Adipose tissue (tissue), 3 donors: ENCODE results near the gene DOK7. TPM values are rescaled to one million over a fixed set of nuclear protein-coding genes. Genes with fewer than 3 reads are reported as not detected.

Source experiments
- H3K27ac ChIP-seq: one replicate; pipeline ENCODE4 v1.5.1; 2013; ENCODE audit warnings: low read depth, low read length
- WGBS, 3 donors: extraction: QIAGEN DNeasy Blood & Tissue Kit; methylation state at CpG; one replicate each; pipeline ENCODE4 v1.1.7; 2013; 5-methylcytosine and 5-hydroxymethylcytosine counted together
- polyA plus RNA-seq, 3 donors: library from polyadenylated mRNA; stranded (reverse); fragments of 200-250 nt; gene quantifications; one replicate each; pipeline ENCODE4 v1.2.3, GENCODE V29; 2013
- donor health status: healthy with polysubstance abuse.
- donor health status: Bipolar disorder and iron deficiency.
- donor health status: healthy.

Gene DOK7
- polyA plus RNA-seq, 3 donors: 0.11 to 2.1 (median 0.18) TPM

DNA sequence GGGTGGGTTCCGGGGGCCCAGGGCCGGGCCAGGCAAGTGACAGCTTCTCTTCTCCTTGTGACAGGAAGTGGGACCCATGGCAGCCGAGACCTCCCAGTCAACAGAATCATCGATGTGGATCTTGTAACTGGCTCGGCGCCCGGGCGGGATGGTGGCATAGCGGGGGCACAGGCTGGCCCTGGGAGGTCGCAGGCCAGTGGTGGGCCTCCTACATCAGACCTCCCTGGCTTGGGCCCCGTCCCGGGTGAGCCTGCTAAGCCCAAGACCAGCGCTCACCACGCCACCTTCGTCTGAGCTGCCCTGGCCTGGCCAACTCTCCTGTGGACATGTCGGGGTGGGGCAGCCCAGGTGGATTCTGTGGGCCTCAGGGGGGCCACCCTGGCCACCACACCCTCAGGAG, 23.7 kb upstream of the DOK7 start:
- WGBS, 3 donors: 81 to 91% (median 83%) methylated on average over 15 to 16 of the region's 16 CpGs
- H3K27ac ChIP-seq: no peak overlapping the region

DNA sequence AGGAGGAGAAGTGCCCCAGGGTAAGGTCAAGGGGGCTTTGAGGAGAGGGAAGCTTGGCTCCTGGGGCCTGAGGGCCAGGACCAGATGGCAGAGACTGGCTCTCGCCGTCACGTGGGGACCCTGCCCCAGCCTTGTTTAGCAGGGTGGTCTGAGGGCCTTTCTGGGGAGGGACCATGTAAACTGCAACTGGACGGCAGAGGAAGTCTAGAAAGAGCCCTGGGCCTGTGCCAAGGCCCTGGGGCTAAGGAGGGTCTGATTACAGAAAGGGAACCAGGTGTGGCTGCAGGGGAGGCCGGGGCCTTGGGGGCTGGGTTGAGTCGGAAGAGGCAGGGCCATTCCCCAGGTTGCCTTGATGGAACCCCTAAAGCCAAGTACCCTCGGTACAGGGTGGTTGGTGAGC, 23.1 kb upstream of the DOK7 start:
- H3K27ac ChIP-seq: no peak overlapping the region
- 56 to 82% (median 66%) methylated on average over 7 of the region's 7 CpGs for WGBS, 3 donors

DNA sequence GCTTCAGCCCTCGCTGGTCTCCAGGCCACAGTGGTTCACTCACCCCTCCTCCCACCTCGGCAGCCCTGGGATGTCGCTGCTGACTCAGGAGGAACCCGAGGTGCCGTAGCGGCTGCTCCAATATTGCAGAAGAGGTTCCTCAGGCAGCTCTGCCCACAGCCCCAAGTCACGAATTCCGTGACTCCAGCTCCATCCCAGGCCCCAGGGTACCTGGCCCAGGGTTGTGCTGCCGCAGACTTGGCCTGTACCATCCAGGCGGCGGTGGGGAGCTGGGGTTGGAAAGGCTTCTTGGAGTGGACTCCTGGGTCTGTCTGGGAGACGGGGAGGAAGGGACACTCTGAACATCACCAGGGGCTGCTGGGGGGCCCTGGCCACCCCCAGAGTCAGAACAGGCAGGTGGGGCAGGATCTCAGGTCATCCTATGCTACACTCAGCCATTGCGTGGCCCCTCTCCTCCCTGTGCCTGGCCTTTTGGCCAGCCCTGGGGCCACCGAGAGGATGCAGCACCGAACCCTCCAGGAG, 22.1 kb upstream of the DOK7 start:
- H3K27ac ChIP-seq: no peak overlapping the region
- 53 to 83% (median 59%) methylated on average over 15 of the region's 15 CpGs for WGBS, 3 donors

DNA sequence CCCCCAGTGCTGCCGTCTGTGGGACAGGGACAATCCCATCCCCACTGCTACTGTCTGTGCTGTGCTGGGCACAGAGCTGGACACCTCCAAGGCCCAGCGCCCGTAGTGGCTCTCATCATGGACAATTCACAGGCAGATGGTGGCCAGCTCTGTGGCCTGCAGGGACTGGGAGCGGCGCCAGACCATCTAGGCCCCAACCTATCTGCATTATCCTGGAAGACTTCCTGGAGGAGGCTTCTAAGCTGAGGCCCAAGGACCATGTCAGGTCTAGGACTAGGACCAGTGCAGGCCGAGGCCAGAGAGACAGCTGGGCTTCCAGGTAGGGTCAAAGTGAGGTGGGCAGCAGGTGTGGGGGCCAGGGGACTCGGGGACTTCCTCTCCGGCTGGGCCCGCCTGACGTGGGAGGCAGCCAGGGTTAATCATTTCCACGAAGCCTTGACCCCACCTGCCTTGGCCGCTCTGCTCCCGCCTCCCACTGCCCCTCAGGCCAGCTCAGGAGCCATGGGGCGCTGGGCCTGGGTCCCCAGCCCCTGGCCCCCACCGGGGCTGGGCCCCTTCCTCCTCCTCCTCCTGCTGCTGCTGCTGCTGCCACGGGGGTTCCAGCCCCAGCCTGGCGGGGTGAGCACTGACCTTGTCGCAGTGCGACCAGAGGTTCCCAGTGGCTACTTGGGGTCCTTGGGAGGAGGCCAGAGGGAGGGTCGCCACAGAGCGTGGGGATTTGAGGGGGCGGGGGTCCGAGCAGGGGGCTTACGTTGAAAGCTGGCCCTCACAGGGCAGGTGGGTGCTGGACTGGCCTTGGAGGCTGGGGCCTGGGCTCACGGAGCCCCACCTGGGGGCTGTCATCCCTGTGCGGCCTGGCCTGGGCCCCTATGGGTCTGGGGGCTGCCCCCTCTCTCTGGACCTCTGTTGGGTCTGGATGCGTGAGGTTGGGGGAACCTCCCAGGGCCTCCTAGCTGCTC, 21.3 kb upstream of the DOK7 start, which contains the start of gene HGFAC:
TSS of gene HGFAC (plus strand) at position 468 of the 959 bp plus-strand sequence. CDS start at position 502, 34 bp downstream.
- 80 to 88% (median 83%) methylated on average over 26 to 27 of the region's 27 CpGs for WGBS, 3 donors
- H3K27ac ChIP-seq: no peak within 1 kb of the TSS

DNA sequence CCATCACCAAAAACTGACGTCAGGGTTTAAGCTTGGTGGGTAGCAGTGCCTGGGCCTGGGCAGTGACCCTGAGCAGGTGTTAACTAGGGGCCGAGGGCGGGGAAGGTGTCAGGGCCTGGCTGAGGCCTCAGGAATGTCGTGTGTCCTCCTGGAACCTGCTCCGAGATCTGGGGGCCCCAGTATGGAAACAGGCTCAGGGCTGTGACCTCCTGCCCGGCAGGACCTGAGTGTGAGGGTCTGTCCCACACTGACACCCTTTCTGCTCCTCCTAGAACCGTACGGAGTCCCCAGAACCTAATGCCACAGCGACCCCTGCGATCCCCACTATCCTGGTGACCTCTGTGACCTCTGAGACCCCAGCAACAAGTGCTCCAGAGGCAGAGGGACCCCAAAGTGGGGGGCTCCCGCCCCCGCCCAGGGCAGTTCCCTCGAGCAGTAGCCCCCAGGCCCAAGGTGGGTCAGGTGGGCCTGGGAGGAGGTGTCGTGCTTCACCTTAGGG, 20.6 kb upstream of the DOK7 start:
- no peak overlapping the region for H3K27ac ChIP-seq
- WGBS, 3 donors: 74 to 82% (median 80%) methylated on average over 14 of the region's 14 CpGs

DNA sequence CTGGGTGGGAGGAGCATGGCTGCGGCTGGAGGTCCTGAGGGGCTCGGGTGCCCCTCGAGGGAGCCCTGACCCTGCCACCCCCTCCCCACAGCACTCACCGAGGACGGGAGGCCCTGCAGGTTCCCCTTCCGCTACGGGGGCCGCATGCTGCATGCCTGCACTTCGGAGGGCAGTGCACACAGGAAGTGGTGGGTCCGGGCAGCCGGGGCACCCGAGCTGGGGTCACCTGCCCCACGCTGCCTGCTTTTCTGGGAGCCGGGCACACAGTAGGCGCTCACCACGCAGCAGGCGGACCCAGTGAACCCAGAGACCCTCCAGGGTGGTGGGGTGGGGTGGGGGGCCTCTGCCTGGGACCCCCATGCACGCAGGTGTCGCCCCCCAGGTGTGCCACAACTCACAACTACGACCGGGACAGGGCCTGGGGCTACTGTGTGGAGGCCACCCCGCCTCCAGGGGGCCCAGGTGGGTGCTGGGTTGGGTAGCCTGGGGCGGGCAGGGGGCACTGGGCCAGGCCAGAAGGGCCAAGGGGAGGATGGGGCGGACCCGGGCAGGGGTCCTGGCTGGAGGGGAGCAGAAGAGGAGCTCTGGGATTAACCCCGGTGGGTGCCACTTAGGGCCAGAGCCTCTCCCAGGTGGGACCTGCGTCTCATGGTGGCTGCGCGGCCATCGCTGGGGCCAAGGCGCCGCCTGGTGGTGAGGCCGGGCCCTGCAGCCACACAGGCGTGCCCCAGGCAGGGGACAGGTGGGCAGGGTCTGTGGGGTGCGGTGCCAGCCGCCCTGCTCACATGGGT, 20.0 kb upstream of the DOK7 start:
- 37 to 46% (median 39%) methylated on average over 34 to 36 of the region's 36 CpGs for WGBS, 3 donors
- no peak overlapping the region for H3K27ac ChIP-seq

DNA sequence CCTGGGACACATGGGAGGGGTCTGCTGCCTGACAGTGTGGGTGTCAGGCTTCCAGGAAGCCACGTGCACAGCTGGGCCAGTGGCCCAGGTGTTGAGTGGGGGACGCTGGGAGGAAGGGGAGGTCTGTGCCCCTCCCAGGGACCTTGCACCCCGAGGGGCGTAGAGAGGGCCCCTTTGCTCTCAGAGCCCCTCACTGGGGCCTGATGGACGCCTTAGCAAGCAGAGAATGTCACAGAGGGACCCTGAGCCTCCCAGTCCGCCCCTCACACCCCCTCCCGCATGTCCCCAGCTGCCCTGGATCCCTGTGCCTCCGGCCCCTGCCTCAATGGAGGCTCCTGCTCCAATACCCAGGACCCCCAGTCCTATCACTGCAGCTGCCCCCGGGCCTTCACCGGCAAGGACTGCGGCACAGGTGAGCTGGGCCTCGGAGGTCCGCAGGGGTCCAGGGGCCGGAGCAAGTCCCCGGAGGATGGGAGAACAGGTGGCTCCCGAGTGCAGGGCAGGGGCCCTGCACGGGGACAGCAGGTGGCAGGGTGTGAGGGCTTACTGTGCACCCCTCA, 19.3 kb upstream of the DOK7 start:
- WGBS, 3 donors: 62 to 70% (median 67%) methylated on average over 16 to 17 of the region's 17 CpGs
- H3K27ac ChIP-seq: no peak overlapping the region

DNA sequence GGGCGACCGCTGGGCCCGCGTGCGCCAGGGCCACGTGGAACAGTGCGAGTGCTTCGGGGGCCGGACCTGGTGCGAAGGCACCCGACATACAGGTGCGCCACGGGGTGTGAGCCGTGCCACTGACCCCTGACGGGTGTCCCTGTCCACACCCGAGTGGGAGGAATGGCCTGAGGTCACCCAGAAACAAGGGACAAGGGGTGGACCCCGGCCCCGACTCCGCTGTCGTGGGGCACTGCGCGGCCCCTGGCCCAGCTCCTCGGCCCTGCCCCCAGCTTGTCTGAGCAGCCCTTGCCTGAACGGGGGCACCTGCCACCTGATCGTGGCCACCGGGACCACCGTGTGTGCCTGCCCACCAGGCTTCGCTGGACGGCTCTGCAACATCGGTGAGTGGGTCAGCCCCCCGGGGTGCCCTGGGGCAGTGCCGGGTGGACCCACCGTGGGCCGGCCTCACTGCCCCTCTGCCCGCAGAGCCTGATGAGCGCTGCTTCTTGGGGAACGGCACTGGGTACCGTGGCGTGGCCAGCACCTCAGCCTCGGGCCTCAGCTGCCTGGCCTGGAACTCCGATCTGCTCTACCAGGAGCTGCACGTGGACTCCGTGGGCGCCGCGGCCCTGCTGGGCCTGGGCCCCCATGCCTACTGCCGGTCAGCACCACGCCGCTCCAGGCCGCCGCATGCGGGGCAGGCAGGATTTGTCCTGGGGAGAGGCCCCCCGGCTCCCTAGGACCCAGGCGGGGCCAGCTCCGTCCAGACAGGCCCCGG, 18.6 kb upstream of the DOK7 start:
- 89 to 92% (median 90%) methylated on average over 51 to 55 of the region's 56 CpGs for WGBS, 3 donors
- H3K27ac ChIP-seq: no peak overlapping the region

DNA sequence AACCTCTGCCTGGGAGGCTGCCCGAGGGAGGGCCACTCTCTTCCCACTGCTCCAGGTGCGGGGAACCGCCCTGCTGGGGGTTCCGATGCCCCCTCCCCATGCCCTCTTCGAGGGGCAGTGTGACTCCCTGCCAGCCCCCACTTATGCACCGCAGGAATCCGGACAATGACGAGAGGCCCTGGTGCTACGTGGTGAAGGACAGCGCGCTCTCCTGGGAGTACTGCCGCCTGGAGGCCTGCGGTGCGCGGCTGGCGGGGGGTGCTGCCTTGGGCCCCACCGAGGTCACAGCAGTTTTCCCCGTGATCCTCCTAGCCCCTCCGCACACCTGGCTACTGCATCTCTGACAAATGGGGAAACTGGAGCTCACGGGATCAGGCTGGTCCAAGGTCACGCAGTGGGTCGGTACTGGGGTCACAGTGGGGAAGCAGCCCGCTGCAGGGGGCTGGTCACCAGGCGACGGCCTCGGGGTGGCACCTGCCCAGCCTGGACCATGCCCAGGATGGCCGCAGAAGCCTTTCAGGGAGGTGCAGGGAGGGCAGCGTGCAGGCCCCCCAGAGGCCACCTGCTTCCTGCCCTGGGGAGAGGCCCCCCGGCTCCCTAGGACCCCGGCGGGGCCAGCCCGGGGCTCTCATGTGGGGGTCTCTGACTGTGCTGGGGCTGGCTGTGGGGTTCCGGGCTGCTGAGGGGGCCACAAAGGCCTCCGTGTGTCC, 17.8 kb upstream of the DOK7 start:
- H3K27ac ChIP-seq: no peak overlapping the region
- WGBS, 3 donors: 81 to 89% (median 82%) methylated on average over 33 to 34 of the region's 34 CpGs

DNA sequence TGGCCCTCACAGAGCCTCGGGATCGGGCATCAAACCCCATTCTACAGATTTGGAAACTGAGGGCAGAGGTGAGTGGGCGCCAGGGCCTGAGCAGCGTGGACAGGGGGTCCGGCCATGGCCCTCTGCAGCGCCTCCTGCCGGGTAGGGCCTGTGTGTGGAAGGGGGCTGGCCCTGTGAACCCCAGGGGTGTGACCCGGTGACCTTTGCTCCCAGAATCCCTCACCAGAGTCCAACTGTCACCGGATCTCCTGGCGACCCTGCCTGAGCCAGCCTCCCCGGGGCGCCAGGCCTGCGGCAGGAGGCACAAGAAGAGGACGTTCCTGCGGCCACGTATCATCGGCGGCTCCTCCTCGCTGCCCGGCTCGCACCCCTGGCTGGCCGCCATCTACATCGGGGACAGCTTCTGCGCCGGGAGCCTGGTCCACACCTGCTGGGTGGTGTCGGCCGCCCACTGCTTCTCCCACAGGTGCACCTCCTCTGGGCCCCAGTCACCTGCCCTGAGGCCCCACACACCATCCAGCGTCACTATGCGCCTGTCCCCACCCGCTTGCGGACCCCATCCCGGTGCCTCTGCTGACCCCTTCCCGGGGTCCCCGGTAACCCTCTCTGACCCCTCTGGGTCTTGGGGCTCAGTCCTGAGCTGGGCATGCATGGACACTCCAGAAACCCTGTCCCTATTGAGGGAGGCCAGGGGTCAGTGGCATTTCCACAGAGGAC, 17.1 kb upstream of the DOK7 start:
- H3K27ac ChIP-seq: no peak overlapping the region
- 92 to 95% (median 94%) methylated on average over 33 to 34 of the region's 34 CpGs for WGBS, 3 donors

DNA sequence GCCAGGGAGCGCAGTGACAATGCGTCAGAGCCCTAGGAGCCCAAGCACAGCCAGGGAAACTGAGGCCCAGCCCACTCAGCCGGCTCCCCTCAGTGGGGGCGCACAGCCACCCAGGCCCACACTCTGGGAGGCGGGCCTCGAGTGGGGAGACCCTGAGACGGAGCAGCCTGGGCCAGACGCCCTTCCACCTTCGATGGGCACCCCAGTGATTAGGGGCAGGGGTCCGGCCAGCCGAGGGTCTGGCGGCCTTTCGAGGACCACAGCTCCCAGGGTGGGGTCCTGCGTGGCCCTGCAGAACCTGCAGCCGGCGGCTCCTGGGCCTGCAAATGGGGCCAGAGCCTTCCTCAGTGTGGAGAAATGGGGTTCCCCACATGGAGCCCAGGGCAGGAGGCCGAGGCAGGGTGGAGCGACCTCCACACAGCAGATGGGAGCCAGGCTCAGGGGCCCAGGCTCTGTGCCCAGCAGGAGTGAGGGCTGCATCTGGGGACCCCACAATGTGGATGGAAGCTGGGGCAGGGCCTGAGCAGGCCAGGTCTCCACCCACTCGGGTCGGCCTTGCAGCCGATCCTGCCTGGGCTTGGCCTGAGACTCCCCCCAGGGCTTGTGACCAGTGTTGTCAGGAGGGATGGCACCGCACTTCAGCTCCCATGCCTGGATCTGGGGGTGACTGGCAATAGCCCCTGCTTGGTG, 16.3 kb upstream of the DOK7 start:
- no peak overlapping the region for H3K27ac ChIP-seq
- WGBS, 3 donors: 93 to 95% (median 94%) methylated on average over 22 of the region's 22 CpGs

DNA sequence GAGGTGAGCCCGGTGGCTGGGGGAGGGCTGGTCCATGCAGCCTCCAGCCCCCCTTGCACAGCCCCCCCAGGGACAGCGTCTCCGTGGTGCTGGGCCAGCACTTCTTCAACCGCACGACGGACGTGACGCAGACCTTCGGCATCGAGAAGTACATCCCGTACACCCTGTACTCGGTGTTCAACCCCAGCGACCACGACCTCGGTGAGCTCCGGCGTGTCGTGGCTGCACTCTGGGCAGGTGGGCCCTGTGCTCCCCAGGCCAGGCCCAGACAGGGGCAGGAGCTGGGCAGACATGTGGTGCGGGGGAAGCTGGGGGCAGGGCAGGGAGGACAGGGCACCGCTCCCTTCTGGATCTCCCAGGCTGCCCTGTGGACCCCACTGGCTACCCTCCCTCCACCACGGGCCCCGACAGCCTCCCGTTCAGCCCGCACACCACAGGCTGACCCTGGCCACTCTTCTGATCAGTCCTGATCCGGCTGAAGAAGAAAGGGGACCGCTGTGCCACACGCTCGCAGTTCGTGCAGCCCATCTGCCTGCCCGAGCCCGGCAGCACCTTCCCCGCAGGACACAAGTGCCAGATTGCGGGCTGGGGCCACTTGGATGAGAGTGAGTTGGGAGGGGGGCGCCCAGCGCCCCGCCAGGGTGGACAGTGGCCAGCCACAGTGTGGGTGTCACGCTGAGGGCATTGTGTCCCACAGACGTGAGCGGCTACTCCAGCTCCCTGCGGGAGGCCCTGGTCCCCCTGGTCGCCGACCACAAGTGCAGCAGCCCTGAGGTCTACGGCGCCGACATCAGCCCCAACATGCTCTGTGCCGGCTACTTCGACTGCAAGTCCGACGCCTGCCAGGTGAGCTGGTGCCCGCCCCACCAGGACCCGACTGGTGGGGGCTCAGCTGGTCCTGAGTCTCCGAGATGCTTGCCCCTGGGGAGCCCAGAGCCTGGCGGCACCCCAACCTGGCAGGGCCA, 15.4 kb upstream of the DOK7 start:
- H3K27ac ChIP-seq: no peak overlapping the region
- WGBS, 3 donors: 90 to 95% (median 93%) methylated on average over 51 to 53 of the region's 53 CpGs

DNA sequence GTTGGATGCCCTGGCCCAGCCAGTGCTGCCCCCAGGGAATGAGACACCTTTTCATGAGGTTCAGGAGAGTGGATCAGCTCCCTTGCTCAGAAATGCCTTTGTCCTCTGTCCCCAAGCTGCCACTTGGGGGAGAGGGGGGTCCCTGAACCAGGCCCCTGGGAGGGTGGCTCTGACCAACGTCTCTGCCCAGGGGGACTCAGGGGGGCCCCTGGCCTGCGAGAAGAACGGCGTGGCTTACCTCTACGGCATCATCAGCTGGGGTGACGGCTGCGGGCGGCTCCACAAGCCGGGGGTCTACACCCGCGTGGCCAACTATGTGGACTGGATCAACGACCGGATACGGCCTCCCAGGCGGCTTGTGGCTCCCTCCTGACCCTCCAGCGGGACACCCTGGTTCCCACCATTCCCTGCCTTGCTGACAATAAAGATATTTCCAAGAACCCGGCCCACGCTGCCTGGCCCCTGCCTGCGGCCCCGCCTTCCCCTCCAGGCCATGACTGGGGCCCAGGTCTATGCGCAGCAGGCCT, 14.0 kb upstream of the DOK7 start:
- no peak overlapping the region for H3K27ac ChIP-seq
- WGBS, 3 donors: 89 to 97% (median 92%) methylated on average over 20 to 21 of the region's 21 CpGs

DNA sequence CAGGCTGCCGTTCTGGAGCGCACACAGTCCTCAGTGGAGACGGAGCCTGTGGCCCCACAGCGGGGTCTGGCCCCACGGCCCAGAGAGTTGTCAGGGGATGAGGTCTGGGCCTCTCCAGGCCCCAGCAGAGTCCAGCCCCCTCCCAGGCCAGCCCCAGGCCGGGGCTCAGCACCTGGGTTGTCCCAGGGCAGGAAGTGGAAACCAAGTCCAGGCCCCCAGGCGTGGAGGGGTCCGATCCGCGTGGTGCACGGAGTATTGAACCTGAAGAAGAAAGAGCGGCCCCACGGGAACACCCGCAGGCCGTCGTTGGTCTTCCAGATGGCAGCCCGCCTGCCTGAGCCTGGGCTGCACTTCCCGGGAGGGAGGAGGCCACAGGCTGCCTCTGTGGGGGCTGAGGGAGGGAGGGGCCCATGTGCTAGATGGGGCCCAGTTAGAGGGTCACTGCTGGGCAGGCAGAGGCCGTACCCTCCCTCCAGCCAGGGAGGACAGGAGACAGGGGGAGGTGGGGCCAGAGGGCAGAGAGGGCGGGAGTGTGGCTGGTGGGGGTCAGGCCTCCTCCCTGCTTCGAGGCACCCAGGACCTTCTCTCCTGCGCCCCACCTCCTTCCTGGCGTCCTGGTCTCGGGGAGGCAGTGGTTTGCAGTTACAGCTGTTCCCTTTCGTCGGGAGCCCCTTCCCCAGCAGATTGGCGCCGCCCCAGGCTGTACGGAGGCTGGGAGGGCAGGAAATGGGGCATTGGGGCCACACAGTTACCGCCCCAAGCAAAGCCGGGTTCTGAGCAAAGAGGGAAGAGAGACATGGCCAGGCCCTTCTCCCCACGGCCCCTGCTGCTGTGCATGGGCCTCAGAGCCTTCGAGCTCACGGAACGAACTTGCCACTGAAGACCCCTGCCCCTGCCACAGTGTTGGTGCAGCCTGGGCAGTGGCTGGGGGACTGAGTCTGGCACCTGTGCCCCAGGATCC, 13.3 kb upstream of the DOK7 start:
- whole genome bisulfite sequencing, 3 donors: 68 to 87% (median 70%) methylated on average over 33 to 35 of the region's 35 CpGs

More for the DNA sequence above, 13.3 kb upstream of the DOK7 start:
- H3K27ac ChIP-seq: no peak overlapping the region
